HFFc6 (cell line): ENCODE measurements around the gene SH3PXD2A. TPM values are rescaled to one million over a fixed set of nuclear protein-coding genes. Genes with fewer than 3 reads are reported as not detected.

Experiments used
- DNase-seq: peaks from one replicate; pipeline ENCODE4 v3.0.0-alpha.2; 2018
- H3K27ac Mint-ChIP-seq: 2 replicates; pipeline ENCODE4 v1.8.0; 2020; ENCODE audit warnings: mild to moderate bottlenecking, mixed read lengths
- H3K27me3 Mint-ChIP-seq: 2 replicates; pipeline ENCODE4 v1.8.0; 2021; ENCODE audit warnings: mild to moderate bottlenecking, moderate library complexity, mixed read lengths; ENCODE audit not compliant: insufficient read depth
- H3K36me3 Mint-ChIP-seq: 2 replicates; pipeline ENCODE4 v1.8.0; 2021; ENCODE audit warnings: low read depth, mixed read lengths
- H3K4me1 Mint-ChIP-seq: 2 replicates; pipeline ENCODE4 v1.8.0; 2020; ENCODE audit warnings: low read depth, mixed read lengths
- H3K4me3 Mint-ChIP-seq: 2 replicates; pipeline ENCODE4 v1.8.0; 2020; ENCODE audit warnings: mild to moderate bottlenecking, moderate library complexity, mixed read lengths
- H3K9me3 Mint-ChIP-seq: 2 replicates; pipeline ENCODE4 v1.8.0; 2020; ENCODE audit warnings: mild to moderate bottlenecking, mixed read lengths
- total RNA-seq, 6 experiments: library from RNA; stranded (reverse); fragmentation: NEBNext Ultra II Directional; extraction: Animal tissue kit (Norgen Biotek cat#: 25700); gene quantifications; 2 replicates in 1 of 6; 3 replicates in 5 of 6; pipeline ENCODE4 v1.2.3, GENCODE V29; 2021
- TF ChIP-seq, protein P1 (sequence below): fragments of 200-600 bp; sonication (generic); IDR thresholded peaks from 2 replicates; pipeline ENCODE4 v1.5.0; 2021; ENCODE audit warnings: antibody characterized with exemption, mild to moderate bottlenecking

Gene SH3PXD2A
- total RNA-seq, 6 experiments from 2014 or later = 75.5 to 113 (median 81.1) TPM

DNA sequence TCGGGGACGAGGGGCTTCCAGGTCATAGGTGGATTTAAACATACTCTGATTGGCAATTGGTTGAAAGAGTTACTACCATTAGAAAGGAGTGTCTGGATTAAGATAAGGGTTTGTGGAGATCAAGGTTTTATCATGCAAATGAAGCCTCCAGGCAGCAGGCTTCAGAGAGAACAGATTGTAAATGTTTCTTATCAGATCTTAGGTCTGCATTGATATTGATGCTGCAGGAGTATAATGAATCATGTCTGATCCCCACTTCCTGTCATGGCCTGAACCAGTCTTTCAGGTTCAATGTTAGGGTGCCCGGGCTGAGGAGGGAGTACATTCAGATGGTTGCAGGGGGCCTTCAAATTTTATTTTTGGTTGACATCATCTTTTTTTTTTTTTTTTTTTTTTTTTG, 51.4 kb downstream of the SH3PXD2A start:
- Mint-ChIP-seq H3K36me3 (peaks cover 22% of the 10 kb centered on the region), H3K4me1 (peaks cover 32% of the 10 kb centered on the region), H3K4me3 (no peak overlapping the region), H3K27me3 (no peaks in the 10 kb centered on the region; the same call in 1 of the 2 replicates), H3K27ac (no peak overlapping the region), H3K9me3 (no peaks in the 10 kb centered on the region)
- DNase-seq = no peak
- TF ChIP-seq, protein P1, sequence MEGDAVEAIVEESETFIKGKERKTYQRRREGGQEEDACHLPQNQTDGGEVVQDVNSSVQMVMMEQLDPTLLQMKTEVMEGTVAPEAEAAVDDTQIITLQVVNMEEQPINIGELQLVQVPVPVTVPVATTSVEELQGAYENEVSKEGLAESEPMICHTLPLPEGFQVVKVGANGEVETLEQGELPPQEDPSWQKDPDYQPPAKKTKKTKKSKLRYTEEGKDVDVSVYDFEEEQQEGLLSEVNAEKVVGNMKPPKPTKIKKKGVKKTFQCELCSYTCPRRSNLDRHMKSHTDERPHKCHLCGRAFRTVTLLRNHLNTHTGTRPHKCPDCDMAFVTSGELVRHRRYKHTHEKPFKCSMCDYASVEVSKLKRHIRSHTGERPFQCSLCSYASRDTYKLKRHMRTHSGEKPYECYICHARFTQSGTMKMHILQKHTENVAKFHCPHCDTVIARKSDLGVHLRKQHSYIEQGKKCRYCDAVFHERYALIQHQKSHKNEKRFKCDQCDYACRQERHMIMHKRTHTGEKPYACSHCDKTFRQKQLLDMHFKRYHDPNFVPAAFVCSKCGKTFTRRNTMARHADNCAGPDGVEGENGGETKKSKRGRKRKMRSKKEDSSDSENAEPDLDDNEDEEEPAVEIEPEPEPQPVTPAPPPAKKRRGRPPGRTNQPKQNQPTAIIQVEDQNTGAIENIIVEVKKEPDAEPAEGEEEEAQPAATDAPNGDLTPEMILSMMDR = no peak

DNA sequence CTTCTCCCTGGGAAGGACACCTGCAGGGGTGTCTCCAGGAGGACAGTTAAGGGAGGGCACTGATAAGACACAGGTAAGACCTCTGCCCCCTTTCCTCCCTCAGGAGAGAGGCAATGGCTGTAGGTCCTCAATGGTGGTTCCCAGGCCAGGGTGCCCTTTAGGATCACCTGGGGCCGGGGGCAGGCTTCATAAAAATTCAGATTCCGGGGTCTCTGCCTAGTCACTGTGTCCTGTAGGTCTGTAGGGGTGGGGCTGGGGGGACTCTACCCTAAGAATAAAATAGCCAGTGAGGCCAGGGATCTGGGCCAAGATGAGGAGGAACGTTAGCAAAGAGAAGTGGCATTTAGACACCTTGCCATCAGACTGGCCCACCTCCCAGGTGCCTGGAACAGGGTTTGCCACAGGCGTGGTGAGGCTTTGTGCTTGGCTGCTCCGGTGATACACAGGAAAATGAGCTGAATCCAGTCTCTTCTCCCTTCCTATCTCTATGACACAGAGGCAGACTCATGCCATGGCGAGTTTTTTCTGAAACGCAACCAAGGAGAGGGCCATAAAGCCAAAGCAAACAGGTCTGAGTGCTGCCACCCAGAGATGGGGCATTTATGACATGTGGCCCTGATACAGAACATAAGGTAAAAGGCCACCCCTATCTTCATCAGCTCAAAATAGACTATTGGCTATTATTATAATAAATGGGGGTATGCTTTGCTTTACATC, 52.6 kb downstream of the SH3PXD2A start:
- H3K9me3 Mint-ChIP-seq = no peaks in the 10 kb centered on the region
- no peak overlapping the region for H3K4me3 Mint-ChIP-seq
- H3K36me3 Mint-ChIP-seq = peaks cover 23% of the 10 kb centered on the region
- peaks cover 32% of the 10 kb centered on the region for H3K4me1 Mint-ChIP-seq
- no peak overlapping the region for H3K27ac Mint-ChIP-seq
- no peaks in the 10 kb centered on the region; the same call in 1 of the 2 replicates for H3K27me3 Mint-ChIP-seq
- TF ChIP-seq, protein P1 = no peak
- DNase-seq = no peak

DNA sequence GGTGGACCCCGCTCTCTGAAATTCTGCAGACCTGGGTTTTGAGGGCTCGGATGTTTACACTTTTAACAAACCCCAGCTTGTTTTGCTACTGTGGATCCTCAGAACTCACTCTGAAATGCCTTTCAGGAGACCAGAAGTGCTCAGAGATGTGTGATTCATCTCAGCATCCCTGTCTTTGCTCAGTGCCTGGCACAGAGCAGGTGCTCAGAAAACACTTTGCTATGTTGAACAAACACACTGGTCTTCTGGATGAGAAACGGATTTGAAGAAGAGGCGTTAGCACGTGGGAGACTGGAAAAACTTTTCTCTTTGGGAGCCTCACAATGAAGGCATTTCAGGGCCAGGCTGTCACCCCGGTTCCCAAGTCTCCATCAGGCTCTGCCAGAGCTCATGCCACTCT, 53.3 kb downstream of the SH3PXD2A start:
- no peak overlapping the region for H3K4me3 Mint-ChIP-seq
- no peak overlapping the region for H3K27ac Mint-ChIP-seq
- DNase-seq = no peak
- no peaks in the 10 kb centered on the region for H3K9me3 Mint-ChIP-seq
- no peaks in the 10 kb centered on the region; the same call in 1 of the 2 replicates for H3K27me3 Mint-ChIP-seq
- H3K4me1 Mint-ChIP-seq = peaks cover 32% of the 10 kb centered on the region
- H3K36me3 Mint-ChIP-seq = peaks cover 23% of the 10 kb centered on the region
- TF ChIP-seq, protein P1 = no peak

DNA sequence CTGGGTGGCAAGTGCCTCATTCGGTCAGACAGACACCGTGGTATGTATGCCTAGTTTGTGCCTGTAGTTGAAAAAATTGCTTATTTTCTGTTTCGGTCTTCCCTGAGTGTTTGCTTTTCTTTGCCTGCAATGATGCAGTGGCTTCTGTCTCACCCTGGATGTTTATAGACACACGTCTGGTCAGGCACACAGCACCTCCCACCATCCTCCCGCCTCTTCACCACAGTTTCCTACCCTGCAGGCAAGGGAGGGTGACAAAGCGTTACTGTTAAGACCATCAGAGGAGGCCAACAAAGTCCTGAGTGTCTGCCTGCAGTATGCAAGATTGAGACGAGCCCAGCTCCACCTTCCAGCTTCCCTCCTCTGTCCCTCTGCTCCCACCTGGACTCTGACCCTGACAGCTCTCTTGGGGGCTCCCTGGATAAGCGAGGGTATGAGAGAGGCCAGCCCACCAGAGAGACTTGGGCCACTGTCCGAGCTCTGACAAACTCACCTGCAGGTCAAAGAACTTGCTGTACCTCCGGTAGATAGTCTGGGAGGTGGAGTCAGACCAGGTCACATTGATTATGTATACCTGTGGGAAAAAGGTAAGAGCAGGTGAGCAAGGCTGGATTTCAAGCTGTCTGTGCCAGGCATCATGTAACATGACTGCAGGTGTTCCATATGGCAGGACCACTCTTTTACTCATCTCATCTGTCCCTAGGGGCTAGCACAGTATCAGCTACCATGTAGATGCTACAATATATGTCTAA, 54.4 kb downstream of the SH3PXD2A start:
- TF ChIP-seq, protein P1 = no peak
- Mint-ChIP-seq H3K4me1 (peaks cover 39% of the 10 kb centered on the region), H3K27ac (peak overlapping the region; percentile 41; the same call in 1 of the 2 replicates)

DNA sequence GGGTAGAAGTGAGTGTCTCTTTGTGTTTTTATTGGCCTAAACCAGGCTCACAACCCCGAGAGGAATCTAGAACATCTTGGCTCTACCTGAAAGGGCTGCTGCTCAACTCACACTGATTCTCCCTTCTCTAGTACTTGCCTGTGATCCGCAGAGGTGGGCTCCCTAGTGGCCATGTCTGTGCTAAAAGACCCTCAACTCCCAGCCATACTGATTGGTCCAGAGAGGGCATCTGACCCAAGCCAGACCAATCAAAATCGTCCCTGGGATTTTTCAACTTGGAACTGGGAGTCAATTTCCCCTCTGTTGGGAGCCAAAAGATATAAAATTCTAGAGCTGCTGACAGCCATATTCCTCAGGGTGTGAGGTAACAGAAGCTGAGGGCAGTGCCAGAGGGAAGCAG, 55.3 kb downstream of the SH3PXD2A start:
- H3K4me1 Mint-ChIP-seq = peaks cover 46% of the 10 kb centered on the region
- no peaks in the 10 kb centered on the region for H3K9me3 Mint-ChIP-seq
- H3K36me3 Mint-ChIP-seq = peaks cover 27% of the 10 kb centered on the region
- no peak for DNase-seq
- no peaks in the 10 kb centered on the region; the same call in 1 of the 2 replicates for H3K27me3 Mint-ChIP-seq
- TF ChIP-seq, protein P1 = no peak
- no peak overlapping the region for H3K4me3 Mint-ChIP-seq
- peak overlapping the region; percentile 10; the same call in 1 of the 2 replicates for H3K27ac Mint-ChIP-seq

More for the DNA sequence above, 54.4 kb downstream of the SH3PXD2A start:
- H3K36me3 Mint-ChIP-seq = peaks cover 27% of the 10 kb centered on the region
- peak; percentile 65 for DNase-seq
- H3K4me3 Mint-ChIP-seq = no peak overlapping the region
- no peaks in the 10 kb centered on the region for H3K9me3 Mint-ChIP-seq
- H3K27me3 Mint-ChIP-seq = no peaks in the 10 kb centered on the region; the same call in 1 of the 2 replicates
